A673 (cell line): ENCODE measurements around the gene NKX1-1.

Experiments
- EZH2 ChIP-seq: fragments of 200-600 bp; sonication (generic); IDR thresholded peaks from 2 replicates; pipeline ENCODE4 v1.6.1; 2017; ENCODE audit warnings: borderline replicate concordance, low read depth, mild to moderate bottlenecking, mixed read lengths, antibody characterized with exemption, low read length; ENCODE audit not compliant: poor library complexity, severe bottlenecking
- TF ChIP-seq, protein P1 (sequence below): fragments of 300-800, 200-600 bp; sonication (generic); conservative IDR thresholded peaks from 2 replicates; pipeline ENCODE4 v1.5.1; 2017; ENCODE audit warnings: low read depth, mild to moderate bottlenecking, antibody characterized with exemption, low read length, moderate library complexity, mixed read lengths

GRCh38 chr4:1415681-1415981 lies 9.4 kb upstream of the NKX1-1 start:
- TF ChIP-seq, protein P1, sequence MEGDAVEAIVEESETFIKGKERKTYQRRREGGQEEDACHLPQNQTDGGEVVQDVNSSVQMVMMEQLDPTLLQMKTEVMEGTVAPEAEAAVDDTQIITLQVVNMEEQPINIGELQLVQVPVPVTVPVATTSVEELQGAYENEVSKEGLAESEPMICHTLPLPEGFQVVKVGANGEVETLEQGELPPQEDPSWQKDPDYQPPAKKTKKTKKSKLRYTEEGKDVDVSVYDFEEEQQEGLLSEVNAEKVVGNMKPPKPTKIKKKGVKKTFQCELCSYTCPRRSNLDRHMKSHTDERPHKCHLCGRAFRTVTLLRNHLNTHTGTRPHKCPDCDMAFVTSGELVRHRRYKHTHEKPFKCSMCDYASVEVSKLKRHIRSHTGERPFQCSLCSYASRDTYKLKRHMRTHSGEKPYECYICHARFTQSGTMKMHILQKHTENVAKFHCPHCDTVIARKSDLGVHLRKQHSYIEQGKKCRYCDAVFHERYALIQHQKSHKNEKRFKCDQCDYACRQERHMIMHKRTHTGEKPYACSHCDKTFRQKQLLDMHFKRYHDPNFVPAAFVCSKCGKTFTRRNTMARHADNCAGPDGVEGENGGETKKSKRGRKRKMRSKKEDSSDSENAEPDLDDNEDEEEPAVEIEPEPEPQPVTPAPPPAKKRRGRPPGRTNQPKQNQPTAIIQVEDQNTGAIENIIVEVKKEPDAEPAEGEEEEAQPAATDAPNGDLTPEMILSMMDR = no peak
- TF ChIP-seq EZH2 = no peak
